CD14-positive monocyte (primary cell): ENCODE measurements around the gene RAB3GAP2. TPM values are rescaled to one million over a fixed set of nuclear protein-coding genes. Genes with fewer than 3 reads are reported as not detected.
"Not testable (repeated sequence)": the region's sequence is repeated elsewhere in the genome, so short reads cannot be mapped to it uniquely, and the experiment has no call there.

Experiments used
- DNase-seq, 3 donors: peaks; one replicate each; pipeline ENCODE4 v3.0.0-alpha.2; 2011 to 2022
- H2AFZ ChIP-seq: 2 replicates; pipeline ENCODE4 v1.6.0; 2012; ENCODE audit warnings: mild to moderate bottlenecking, low read depth, low read length, inconsistent platforms; ENCODE audit not compliant: insufficient read depth, poor library complexity, severe bottlenecking
- H3K27ac ChIP-seq, 2 donors: 1 replicate in 1 of 2; 2 replicates in 1 of 2; pipeline ENCODE4 v1.5.1; 2012 to 2013; ENCODE audit warnings: low read length in 2 of 2, control low read depth in 1 of 2, inconsistent platforms in 1 of 2, low read depth in 1 of 2, mild to moderate bottlenecking in 1 of 2
- H3K27me3 ChIP-seq, 2 donors: one replicate each; pipeline versions ENCODE4 v1.6.0 to v1.6.1; 2011 to 2013; ENCODE audit warnings: low read length in 2 of 2; ENCODE audit not compliant: control insufficient read depth in 2 of 2, insufficient read depth in 2 of 2
- H3K36me3 ChIP-seq, 2 donors: replicated peaks in 1 of 2; 1 replicate in 1 of 2; 2 replicates in 1 of 2; pipeline versions ENCODE4 v1.5.1 to v1.6.1; 2012 to 2013; ENCODE audit warnings: low read length in 2 of 2, control low read depth in 1 of 2, inconsistent platforms in 1 of 2, mild to moderate bottlenecking in 1 of 2; ENCODE audit not compliant: insufficient read depth in 2 of 2, control insufficient read depth in 1 of 2
- H3K4me1 ChIP-seq, 2 donors: 1 replicate in 1 of 2; 2 replicates in 1 of 2; pipeline versions ENCODE4 v1.5.1 to v1.6.1; 2012 to 2013; ENCODE audit warnings: low read length in 2 of 2, control low read depth in 1 of 2, inconsistent platforms in 1 of 2, mild to moderate bottlenecking in 1 of 2, moderate library complexity in 1 of 2; ENCODE audit not compliant: insufficient read depth in 2 of 2, control insufficient read depth in 1 of 2
- H3K4me2 ChIP-seq: replicated peaks from 2 replicates; pipeline ENCODE3; 2012; ENCODE audit warnings: low read length, moderate library complexity, mild to moderate bottlenecking; ENCODE audit not compliant: poor library complexity, severe bottlenecking; ENCODE audit errors: extremely low read depth
- H3K4me3 ChIP-seq, 3 experiments: fragments of 200-600 bp in 1 of 3; sonication (generic) in 1 of 3; replicated peaks in 1 of 3; 1 replicate in 2 of 3; 2 replicates in 1 of 3; pipeline ENCODE4 v1.5.1; 2011 to 2013; ENCODE audit warnings: low read length in 3 of 3, mild to moderate bottlenecking in 3 of 3, control low read depth in 2 of 3, low read depth in 2 of 3, inconsistent platforms in 1 of 3, moderate library complexity in 1 of 3
- H3K79me2 ChIP-seq: 2 replicates; pipeline ENCODE4 v1.6.0; 2012; ENCODE audit warnings: mild to moderate bottlenecking, control low read depth, inconsistent platforms, low read length, moderate library complexity; ENCODE audit not compliant: insufficient read depth
- H3K9ac ChIP-seq: 2 replicates; pipeline ENCODE4 v1.6.0; 2017; ENCODE audit warnings: low read length, mild to moderate bottlenecking; ENCODE audit not compliant: insufficient read depth, poor library complexity, severe bottlenecking
- H3K9me3 ChIP-seq, 2 donors: replicated peaks in 1 of 2; 1 replicate in 1 of 2; 2 replicates in 1 of 2; pipeline versions ENCODE4 v1.5.1 to v1.6.1; 2012 to 2013; ENCODE audit warnings: low read length in 2 of 2, control low read depth in 1 of 2; ENCODE audit not compliant: control insufficient read depth in 1 of 2, insufficient read depth in 1 of 2
- H4K20me1 ChIP-seq: 2 replicates; pipeline ENCODE4 v1.6.0; 2012; ENCODE audit warnings: mild to moderate bottlenecking, low read length, control low read depth, moderate library complexity; ENCODE audit not compliant: insufficient read depth
- H3K27ac Mint-ChIP-seq, 7 donors: one replicate each; pipeline ENCODE4 v1.8.0; 2020; ENCODE audit warnings: mild to moderate bottlenecking in 7 of 7, mixed read lengths in 7 of 7, moderate library complexity in 6 of 7, inconsistent platforms in 2 of 7
- H3K27me3 Mint-ChIP-seq, 3 donors: one replicate each; pipeline ENCODE4 v1.8.0; 2021 to 2022; ENCODE audit warnings: low read depth in 3 of 3, mild to moderate bottlenecking in 3 of 3, mixed read lengths in 3 of 3, moderate library complexity in 3 of 3, inconsistent platforms in 1 of 3
- H3K36me3 Mint-ChIP-seq, 2 donors: one replicate each; pipeline ENCODE4 v1.8.0; 2020; ENCODE audit warnings: mixed read lengths in 2 of 2, inconsistent platforms in 1 of 2, mild to moderate bottlenecking in 1 of 2
- H3K4me1 Mint-ChIP-seq: one replicate; pipeline ENCODE4 v1.8.0; 2020; ENCODE audit warnings: mild to moderate bottlenecking, mixed read lengths
- H3K4me3 Mint-ChIP-seq, 2 donors: one replicate each; pipeline ENCODE4 v1.8.0; 2020; ENCODE audit warnings: mild to moderate bottlenecking in 2 of 2, mixed read lengths in 2 of 2, moderate library complexity in 1 of 2
- H3K9me3 Mint-ChIP-seq, 7 donors: one replicate each; pipeline ENCODE4 v1.8.0; 2020 to 2022; ENCODE audit warnings: mixed read lengths in 7 of 7, mild to moderate bottlenecking in 6 of 7, moderate library complexity in 6 of 7, inconsistent platforms in 2 of 7
- WGBS: methylation state at CpG from one replicate; pipeline ENCODE4 v1.1.5; 2013; ENCODE audit warnings: missing lambda C conversion rate; ENCODE audit not compliant: insufficient coverage; 5-methylcytosine and 5-hydroxymethylcytosine counted together
- intact Hi-C, 2 donors: fragments of 100-400 bp; cut with micrococcal nuclease; formaldehyde crosslinking; loops; one replicate each; pipeline versions ENCODE4 v1.15.0 to v1.15.1; 2023
- polyA plus RNA-seq, 3 donors: library from polyadenylated mRNA; depleted of rRNA in 1 of 3; unstranded in 2 of 3; stranded (reverse) in 1 of 3; fragments of 300-500 nt in 2 of 3; fragments of >200 nt in 1 of 3; fragmentation: Illumina TruSeq in 2 of 3; gene quantifications; 1 replicate in 2 of 3; 2 replicates in 1 of 3; pipeline ENCODE4 v1.2.3, GENCODE V29; 2012 to 2021
- TF ChIP-seq, protein P1 (sequence below): fragments of 200-600 bp; IDR thresholded peaks from one replicate; pipeline ENCODE4 v1.8.0; 2022; ENCODE audit warnings: antibody characterized with exemption, mild to moderate bottlenecking

The RAB3GAP2 gene
- polyA plus RNA-seq, 3 donors, result 9.8 to 12.1 (median 11.6) TPM

DNA sequence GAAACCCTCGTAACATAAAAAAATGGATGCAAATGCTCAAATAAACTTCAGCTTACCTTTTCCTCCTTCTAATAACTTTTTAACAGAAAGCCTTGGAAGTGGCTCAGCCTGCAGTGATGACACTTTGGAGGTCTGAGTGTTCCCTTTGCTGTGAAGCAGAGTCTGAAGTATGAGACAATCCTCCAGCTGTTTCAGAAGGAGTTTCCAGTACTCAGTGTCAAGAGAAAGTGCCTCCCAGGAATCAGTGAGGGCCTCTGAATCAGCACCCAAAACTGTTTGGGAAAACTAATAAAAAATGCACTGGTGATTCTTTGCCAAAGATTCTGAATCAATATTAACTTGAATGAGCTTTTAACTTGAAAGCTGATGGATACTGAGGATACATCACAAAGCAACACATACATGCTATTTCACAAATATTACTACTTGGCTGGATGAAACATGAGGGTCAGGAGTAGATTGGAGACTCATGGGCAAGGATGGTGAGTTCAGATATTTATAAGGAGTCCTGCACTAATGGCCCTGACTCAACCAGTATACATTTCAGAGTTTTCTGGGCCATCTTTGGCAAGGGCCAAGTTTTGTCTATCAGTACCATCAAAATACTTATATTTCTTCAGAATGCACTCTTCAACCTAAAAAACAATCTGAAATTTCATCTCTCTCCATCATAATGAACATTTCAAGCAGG, 101.3 kb downstream of the RAB3GAP2 start:
- H3K36me3 Mint-ChIP-seq, result peaks cover 72 to 87% of the 10 kb centered on the region in 2 donors
- DNase-seq, result no peak
- peaks cover 69 to 94% of the 10 kb centered on the region in 2 donors for H3K36me3 ChIP-seq

GRCh38 chr1:220169887-220170286, 102.4 kb downstream of the RAB3GAP2 start:
- H4K20me1 ChIP-seq, H3K27ac ChIP-seq, H3K9me3 Mint-ChIP-seq, H3K27me3 ChIP-seq, H3K27ac Mint-ChIP-seq, H3K4me1 Mint-ChIP-seq, H3K4me1 ChIP-seq, H3K79me2 ChIP-seq, H3K9me3 ChIP-seq, H2AFZ ChIP-seq, intact Hi-C loops, H3K4me3 ChIP-seq, H3K27me3 Mint-ChIP-seq, H3K4me2 ChIP-seq, DNase-seq, H3K4me3 Mint-ChIP-seq, H3K9ac ChIP-seq: not testable (repeated sequence)
- H3K36me3 ChIP-seq, result peaks cover 72 to 95% of the 10 kb centered on the region in 2 donors
- no CpG with 5 or more reads among the region's 4 CpGs for WGBS
- H3K36me3 Mint-ChIP-seq, result peaks cover 71 to 83% of the 10 kb centered on the region in 2 donors

More for the DNA sequence above, 101.3 kb downstream of the RAB3GAP2 start:
- no peak overlapping the region for H3K4me2 ChIP-seq
- peak overlapping the region in 2 of 7 donors; percentile 2 to 9 for H3K27ac Mint-ChIP-seq
- no peaks in the 10 kb centered on the region for H3K4me1 Mint-ChIP-seq
- intact Hi-C loops, result no loop called here
- no peak overlapping the region for H2AFZ ChIP-seq
- H3K27me3 ChIP-seq, result no peaks in the 10 kb centered on the region
- TF ChIP-seq, protein P1, sequence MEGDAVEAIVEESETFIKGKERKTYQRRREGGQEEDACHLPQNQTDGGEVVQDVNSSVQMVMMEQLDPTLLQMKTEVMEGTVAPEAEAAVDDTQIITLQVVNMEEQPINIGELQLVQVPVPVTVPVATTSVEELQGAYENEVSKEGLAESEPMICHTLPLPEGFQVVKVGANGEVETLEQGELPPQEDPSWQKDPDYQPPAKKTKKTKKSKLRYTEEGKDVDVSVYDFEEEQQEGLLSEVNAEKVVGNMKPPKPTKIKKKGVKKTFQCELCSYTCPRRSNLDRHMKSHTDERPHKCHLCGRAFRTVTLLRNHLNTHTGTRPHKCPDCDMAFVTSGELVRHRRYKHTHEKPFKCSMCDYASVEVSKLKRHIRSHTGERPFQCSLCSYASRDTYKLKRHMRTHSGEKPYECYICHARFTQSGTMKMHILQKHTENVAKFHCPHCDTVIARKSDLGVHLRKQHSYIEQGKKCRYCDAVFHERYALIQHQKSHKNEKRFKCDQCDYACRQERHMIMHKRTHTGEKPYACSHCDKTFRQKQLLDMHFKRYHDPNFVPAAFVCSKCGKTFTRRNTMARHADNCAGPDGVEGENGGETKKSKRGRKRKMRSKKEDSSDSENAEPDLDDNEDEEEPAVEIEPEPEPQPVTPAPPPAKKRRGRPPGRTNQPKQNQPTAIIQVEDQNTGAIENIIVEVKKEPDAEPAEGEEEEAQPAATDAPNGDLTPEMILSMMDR, result no peak
- no peak overlapping the region for H3K4me3 ChIP-seq
- no peak overlapping the region for H3K9ac ChIP-seq
- no CpG with 5 or more reads among the region's 1 CpG for WGBS
- peaks cover 0 to 2% (median 0%) of the 10 kb centered on the region in 3 donors for H3K27me3 Mint-ChIP-seq
- H3K27ac ChIP-seq, result no peak overlapping the region
- no peaks in the 10 kb centered on the region for H3K79me2 ChIP-seq
- no peaks in the 10 kb centered on the region for H3K4me1 ChIP-seq
- no peaks in the 10 kb centered on the region for H4K20me1 ChIP-seq
- no peaks in the 10 kb centered on the region for H3K9me3 ChIP-seq
- H3K9me3 Mint-ChIP-seq, result peaks cover 0 to 3% (median 1%) of the 10 kb centered on the region in 7 donors
- no peak overlapping the region for H3K4me3 Mint-ChIP-seq
